GM19043 (cell line): ENCODE results near the gene WFIKKN2.
A peak's percentile ranks its signal among the peaks of the same experiment; 100 is the strongest.

Source experiments
- ATAC-seq: cut with Tn5 transposase; IDR thresholded peaks from one replicate; pipeline ENCODE4 v1.9.1; 2021; ENCODE audit warnings: low read depth; ENCODE audit not compliant: unreplicated experiment

The WFIKKN2 gene

DNA sequence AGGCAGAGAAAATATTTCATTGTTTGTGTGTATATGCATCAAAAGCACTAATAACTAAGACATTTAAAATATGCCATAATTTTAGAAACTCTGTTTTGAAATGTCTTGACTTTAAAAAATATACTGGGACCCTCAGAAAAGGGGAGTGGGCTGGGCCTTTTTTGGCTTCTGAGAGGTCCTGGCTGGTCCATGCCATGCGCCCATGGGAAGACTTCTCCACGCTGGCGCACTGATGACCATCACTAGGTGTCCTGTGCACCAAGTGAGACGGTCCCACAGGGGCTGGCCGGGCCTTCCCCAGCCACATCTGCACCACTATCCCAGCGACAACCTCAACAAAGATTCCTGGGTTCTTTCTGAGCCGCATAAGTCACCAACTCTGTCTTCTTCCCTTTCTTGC is 27.0 kb upstream of the WFIKKN2 start:
- ATAC-seq: no peak

DNA sequence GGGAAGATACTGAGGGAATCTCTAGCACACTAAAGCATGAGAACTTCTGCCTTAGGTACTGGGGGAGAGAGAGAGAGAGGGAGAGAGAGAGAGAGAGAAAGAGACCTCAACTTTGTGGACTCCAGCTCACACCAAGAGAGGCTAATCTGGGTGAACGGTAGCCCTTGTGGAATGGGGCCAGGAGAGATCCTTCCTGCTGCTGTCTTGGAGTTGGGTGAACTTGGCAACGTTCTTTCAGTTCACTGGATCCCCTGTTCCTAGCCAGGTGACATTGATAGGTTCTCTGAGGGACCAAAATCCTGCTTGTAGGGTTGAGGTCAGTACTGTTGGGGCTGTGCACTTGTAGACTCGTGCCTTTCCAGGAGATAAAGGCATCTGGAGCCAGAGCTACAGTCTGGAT is 26.5 kb upstream of the WFIKKN2 start:
- no peak for ATAC-seq

DNA sequence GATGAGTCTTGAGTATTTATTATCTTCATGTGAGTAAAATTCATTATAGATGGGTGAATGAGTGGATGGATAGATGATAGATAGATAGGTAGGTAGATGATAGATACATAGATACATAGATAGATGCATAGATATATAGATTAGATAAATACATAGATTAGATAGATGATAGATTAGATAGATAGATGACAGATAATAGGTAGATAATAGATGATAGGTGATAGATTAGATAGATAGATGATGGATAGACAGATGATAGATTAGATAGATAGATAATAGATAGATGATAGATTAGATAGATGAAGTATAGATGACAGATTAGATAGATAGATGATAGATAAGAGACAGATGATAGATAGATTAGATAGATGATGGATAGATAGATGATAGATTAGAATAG is 21.8 kb upstream of the WFIKKN2 start:
- ATAC-seq: no peak

DNA sequence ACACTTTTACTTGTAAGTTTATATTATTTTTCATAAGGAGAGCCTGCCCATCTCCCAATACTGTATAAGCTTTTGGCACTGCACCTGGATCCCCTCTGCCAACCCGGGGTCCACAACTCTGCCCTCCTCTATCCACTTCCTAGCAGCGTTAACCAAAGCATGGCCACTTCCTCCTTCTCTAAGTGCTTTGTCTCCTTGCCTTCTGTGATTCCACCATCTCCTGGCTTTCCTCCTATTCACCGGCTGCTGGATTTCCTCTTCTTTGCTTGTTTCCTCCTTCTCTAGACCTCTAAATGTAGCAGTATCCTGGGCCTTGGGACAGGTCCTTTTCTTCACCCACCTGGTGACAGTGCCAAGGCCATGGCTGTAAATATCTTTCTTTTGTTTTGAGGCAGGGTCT is 20.0 kb upstream of the WFIKKN2 start:
- ATAC-seq: no peak

DNA sequence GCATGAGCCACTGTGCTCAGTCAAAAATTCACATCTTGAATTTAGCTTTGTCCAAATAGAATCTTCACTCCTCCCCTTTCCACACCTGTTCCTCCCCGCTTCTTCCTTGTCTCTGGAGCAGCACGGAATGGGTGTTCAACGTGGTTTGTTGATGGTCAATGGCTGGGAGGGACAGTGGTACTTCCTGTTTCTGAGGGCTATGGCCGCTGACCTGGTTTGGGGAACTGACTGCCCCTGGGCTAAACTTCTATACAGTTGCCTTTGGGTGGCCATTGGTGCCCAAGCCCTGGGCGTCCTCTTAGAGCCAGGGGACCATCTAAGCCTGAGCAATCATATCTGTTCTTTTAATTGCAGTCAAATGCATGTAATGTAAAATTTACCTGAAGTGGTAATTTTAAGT is 19.1 kb upstream of the WFIKKN2 start:
- no peak for ATAC-seq

DNA sequence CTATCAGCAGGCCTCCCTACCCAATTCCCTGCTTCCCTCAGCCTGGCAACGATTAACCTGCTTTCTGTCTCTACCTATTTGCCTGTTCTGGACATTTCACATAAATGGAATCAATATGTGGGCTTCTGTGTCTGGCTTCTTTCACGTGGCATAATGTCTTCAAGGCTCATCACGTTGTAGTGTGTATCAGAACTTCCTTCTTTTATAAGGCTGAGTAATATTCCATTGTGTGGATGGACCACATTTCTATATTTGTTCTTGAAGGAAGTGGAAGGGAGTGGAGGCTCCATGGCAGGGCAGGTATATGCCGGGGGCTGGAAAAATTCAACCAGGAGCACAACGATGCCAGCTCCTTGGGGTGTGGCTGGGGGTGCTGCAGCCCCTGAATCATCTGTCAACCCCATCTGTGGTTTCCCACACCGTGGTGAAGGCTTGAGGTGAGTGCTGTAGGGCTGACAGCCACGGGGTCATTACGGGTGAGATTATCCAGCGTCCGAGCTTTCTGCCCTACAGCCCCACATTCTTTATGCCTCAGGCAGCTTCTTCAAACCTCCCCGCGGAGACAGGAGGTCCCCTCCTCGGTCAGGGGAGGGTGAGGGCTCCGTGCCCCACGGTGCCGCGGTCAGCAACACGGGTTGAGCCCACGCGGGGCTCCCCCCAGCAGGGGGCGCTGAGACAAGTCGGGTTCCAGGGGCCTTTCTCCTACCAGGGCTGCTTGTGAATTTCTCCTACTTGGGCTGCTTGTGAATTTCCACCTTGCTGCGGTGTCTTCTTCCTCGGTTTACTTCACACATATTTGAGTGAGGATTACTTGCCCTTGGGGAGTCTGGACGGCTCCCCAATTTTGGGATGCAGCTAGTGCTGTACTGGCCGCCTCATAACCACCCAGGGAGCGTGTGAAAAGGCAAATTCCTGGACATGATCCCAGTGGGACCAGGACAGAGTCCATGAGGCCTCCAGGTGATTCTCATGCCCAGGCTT is 18.3 kb upstream of the WFIKKN2 start:
- ATAC-seq: no peak

DNA sequence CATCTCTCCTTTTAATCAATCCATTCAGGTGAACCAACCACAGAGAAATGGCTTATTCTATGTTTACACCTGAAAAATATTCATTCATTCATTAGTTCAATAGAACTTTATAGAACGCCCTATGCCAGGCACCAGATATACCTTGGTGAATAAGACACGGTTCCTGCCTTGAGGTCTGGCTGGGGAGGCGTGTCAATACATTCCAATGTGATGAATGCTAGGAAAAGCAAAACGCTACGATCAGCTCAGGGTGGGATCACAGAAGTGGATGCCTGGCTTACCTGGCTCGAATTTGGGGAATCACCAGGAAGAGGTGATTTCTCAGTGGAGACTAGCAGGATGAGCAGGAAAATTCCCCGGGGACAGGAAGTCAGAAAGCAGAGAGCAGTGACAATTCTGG is 17.5 kb upstream of the WFIKKN2 start:
- no peak for ATAC-seq

DNA sequence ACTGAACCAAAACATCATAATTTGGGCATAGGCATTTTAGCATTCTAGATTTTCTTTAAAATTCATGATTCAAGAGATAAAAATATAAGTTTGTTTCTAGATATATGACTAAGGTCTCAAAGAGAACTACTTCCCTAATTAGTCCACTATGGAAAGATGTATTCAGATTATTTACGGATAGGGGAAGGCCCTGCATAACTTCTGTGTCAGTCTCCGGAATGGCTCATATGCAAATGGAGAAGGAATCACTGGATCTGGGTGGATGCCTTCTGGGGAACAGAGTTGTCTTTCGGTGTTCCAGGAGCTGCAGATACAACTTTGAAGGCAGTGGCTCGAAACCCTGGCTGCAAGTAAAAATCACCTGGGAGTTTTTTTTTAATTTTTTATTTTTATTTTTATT is 17.1 kb upstream of the WFIKKN2 start:
- ATAC-seq: no peak

DNA sequence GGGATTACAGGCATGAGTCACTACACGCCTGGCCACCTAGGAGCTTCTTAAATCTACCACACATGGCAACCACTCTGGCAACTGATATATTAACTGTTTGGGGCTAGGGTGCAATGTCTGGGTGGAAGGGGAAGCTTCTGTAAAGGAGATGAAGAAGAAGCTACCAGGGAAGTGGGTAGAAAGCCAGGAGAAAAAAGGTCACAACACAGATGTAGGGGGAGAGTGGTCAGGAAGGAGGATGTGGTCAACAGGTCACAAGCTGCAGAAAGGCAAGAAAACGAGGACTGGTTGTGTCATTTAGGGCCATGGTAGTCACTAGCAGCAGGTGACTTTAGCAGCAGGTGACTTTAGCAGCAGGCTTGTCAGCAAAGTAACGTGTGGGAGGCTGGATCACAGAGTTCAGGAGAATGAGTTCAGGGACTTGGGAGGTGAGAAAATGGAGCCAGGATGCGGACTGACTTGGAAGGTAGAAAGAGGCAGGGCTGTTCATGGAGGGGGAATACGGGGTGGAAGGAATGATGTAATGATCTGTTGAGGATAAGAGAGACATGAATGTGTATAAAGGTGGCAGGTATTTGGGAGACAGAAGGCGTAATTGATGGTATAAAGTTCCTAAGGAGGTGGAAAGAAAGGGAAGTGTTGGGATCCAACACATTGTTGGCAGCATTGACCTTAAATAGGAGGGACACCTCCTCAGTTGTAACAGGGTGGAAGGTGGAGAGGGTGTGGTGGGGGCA is 16.3 kb upstream of the WFIKKN2 start:
- ATAC-seq: no peak

DNA sequence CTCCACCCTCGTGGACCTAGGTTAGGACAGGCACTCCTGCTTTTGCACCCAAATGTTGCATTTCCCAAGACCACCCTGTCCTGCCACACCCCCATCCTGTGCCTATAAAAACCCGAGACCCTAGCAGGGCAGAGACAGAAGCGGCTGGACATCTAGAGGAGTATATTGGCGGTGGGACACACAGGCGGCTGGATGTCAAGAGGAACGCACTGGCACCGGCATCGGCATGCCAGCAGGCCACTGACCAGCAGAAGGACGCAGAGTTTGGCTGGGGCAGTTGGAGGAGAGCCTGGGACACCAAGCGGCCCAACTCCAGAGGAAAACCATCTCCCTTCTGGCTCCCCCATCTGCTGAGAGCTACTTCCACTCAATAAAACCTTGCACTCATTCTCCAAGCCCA is 14.7 kb upstream of the WFIKKN2 start:
- no peak for ATAC-seq

DNA sequence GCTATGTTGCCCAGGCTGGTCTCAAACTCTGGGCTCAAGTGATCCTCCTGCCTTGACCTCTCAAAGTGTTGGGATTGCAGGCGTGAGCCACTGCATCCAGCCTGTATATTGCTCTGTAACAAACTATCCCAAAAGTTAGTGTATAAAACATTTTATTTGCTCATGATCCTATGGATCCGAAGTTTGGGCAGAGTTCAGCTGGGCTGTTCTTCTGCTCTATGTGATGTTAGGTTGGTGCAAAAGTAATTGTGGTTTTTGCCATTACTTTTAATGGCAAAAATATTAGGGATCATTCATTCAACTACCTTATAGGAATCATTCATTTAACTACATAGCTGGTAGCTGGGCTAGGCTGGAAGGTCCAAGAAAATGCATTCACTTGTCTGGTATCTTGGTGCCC is 12.8 kb upstream of the WFIKKN2 start:
- ATAC-seq: no peak

DNA sequence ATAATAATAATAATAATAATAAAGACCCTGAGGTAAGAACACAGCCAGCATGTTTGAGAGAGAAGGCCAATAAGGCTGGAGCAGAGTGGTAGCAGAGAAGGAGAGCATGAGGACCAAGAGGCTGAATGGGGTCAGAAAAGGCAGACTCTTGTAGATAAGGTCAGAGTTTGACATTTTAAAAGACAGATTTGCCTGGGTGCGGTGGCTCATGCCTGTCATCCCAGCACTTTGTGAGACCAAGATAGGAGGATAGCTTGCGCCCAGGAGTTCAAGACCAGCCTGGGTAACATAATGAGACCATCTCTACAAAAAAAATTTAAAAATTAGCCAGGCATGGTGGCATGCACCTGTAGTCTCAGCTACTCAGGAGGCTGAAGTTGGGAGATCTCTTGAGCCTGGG is 11.0 kb upstream of the WFIKKN2 start:
- no peak for ATAC-seq

DNA sequence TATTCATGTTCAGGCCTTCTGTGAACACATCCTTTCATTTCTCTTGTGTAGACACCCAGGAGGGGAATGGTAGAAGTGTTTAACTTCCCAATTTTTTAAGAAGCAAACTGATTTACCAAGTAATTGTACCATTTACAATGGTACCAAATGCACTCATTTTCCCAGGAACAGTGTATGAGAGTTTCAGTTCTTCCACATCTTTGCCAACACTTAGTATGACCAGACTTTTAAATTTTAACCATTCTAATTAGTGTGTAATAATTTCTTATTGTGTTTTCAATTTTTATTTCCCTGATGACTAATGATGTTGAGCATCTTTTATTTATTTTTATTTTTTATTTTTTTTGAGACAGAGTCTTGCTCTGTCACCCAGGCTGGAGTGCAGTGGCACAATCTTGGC is 10.2 kb upstream of the WFIKKN2 start:
- ATAC-seq: no peak

DNA sequence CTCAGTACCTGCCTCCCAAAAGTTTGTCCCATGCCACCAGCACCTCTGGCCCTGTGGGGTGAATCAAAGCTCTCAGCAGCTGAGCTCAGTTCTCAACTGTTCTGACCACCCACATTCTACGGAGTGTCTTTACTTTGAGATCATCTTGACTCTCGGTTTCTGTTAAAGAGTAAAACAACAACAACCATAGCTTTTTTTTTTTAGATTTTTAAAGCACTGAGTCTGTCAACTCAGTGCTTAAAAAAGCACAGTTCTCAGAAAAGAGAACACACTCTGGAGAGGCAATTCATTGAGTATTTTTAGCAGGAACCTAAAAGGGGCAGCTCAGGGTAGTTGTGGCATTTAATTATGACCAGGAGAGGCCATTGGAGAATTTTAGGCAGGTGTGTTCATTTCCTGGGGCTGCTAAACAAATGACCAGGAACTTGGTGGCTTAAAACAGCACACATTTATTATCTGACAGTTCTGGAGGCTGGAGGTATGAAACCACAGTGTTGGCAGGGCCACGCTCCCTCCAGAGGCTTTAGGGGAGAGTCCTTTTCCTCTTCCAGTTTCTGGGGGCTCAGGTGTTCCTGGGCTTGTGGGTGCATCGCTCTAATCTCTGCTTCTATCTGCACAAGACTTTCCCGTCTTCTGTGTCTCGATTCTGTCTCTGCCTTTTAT is 6.7 kb upstream of the WFIKKN2 start:
- peak; percentile 59 for ATAC-seq

DNA sequence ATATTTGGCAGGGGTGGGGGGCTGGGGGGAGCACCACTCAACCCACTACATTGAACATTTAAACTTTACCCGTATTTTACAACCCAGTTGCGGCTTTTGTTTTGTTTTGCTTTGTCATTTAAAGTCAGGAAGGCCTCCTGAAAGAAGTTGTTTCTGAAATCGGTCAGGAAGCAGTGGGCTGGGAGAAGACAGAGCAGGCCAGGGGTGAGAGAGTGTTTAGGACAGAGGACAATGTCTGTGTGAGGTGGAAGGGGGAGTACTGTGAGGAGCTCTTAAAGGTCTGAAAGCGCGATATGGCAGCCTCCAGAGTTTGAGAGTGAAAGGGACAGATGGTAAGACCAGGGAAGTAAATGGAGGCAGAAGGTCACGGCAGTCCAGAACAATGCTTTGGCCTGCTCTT is 6.1 kb upstream of the WFIKKN2 start:
- ATAC-seq: no peak

DNA sequence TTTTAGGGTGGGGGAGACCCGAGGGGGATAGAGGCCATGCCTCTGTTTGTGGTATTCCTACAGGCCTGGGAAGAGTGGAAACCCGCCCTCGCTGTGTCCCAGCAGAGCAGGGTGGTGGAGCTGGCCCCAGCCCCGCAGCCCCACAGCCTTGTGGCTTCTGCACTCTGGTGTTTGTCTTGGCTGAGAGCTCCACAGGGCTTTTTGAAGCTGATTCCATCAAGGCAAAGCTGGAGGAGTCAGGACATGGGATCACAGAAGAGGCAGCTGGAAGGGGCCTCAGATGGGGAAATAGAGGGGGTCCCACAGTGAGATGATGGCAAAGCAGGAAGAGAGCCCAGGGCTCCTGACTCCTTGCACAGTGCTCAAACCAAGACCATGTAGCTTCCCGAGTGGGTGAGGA is 5.0 kb upstream of the WFIKKN2 start:
- no peak for ATAC-seq

DNA sequence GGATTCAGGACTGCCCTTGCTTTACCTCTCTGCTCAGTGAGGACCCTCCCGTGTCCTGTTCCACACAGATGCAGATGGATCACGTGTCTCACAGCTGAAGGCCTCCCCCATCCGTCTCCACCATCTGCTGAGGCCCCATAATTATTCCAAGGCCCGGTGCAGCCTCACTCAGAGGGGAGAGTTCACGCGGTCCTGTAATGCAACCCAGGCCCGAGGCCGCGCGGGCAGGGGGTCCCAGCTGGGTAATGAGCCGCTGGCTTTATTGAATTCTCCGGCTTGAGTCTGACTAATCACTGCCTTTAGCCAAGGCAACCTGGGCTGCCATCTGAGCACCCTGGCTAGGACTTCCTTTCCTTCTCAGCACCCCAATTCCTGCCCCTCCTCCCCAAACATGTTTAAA is 4.4 kb upstream of the WFIKKN2 start:
- no peak for ATAC-seq

DNA sequence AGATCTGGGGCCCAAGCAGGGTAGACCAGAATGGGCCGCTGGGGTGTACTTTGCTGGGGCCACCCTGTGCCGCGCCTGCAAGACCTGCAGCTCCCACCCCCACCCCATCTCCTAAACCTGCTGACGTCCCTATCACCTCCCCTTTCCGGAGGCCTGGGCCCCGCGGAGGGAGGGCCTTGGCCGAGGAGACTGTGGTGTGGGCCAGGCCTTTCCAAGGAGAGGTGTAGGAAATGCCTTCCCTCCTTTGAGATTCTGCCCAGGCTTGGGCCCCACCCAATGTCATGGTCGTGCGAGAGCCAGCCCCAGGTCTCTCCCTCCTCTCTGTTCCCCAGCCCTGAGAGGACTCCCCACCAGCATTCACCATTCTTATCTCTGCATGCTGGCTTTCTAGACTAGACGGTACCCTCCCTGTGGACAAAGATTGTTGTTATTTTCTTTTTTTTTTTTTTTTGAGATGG is 3.9 kb upstream of the WFIKKN2 start:
- ATAC-seq: no peak

DNA sequence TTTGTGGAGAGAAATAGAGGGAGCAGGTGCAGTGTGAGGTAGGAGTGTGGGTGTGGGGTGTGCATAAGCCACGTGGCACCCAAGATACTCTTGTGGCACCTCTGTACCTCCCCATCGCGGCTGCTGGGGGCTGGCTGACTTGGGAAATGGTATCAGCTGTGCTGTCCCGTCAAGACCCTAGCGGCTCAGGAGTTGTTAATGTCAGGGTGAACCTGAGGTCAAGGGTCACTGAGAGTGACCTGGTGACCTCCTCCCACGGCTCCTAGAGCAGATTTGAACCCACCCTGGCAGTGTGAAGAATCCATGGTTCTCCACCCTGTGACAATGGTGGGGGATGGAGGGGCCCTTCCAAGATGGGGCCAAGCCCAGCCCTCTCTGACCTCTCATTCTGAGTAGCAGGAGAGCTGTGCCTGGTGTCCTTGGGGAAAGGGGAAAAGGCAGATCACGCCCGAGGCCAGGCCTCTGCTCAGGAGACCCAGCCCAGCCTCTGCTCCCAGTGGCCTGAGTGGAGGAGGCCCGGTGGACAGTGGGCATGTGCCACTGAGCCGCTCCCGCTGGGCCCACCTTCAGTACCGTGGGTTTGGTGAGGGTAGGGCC is 3.0 kb upstream of the WFIKKN2 start:
- ATAC-seq: no peak

DNA sequence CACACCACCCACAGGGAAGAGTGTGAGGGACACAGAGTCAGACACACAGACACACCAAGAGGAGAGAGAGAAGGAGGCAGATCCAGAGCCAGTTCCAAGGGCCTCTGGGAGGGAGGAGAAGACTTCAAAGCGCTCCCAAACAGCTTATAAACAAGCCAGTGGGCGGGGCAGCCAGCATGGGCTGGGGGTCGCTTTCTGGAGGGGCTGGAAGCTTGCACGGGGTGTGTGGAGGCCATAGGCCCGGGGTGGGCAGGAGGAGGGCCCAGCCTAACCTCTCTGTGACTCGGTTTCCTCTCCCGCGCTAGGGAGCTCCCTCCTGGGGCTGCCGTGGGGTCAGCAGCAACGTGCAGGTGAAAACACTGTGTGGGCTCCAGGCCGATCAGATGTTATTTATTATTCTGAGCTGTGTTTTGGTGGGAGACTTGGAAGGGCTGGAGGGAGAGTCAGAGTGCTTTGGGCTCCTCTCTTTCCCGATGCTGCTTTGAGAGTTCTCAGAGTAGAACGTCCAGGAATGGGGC is 2.5 kb upstream of the WFIKKN2 start:
- ATAC-seq: no peak
